Measurements from ENCODE around the gene KANK2. TPM values are rescaled to one million over a fixed set of nuclear protein-coding genes. Genes with fewer than 3 reads are reported as not detected.
A peak's percentile ranks its signal among the peaks of the same experiment; 100 is the strongest.

The KANK2 gene
- total RNA-seq, 1 experiment from 2014 or later: 35.1 TPM

DNA sequence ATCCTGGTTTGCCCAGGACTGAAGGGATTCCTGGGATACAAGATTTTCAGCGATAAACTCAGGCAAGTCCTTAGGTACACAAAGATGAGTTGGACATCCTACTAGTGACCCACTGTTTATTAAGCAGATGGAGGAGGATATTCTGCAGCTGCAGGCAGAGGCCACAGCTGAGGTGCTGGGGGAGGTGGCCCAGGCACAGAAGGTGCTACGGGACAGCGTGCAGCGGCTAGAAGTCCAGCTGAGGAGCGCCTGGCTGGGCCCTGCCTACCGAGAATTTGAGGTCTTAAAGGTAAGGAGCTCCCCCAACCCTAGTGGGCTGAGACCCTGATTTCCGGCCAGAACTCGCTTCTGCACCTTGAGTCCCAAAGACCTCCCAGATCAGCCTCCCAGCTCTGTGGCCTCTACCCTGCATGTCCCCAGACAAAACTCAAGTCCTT, 42.7 kb upstream of the KANK2 start:
- ATAC-seq (no peak), DNase-seq (ENCODE audit: low spot score) (no peak)
- peaks cover 29% of the 10 kb centered on the region for H3K36me3 Mint-ChIP-seq

DNA sequence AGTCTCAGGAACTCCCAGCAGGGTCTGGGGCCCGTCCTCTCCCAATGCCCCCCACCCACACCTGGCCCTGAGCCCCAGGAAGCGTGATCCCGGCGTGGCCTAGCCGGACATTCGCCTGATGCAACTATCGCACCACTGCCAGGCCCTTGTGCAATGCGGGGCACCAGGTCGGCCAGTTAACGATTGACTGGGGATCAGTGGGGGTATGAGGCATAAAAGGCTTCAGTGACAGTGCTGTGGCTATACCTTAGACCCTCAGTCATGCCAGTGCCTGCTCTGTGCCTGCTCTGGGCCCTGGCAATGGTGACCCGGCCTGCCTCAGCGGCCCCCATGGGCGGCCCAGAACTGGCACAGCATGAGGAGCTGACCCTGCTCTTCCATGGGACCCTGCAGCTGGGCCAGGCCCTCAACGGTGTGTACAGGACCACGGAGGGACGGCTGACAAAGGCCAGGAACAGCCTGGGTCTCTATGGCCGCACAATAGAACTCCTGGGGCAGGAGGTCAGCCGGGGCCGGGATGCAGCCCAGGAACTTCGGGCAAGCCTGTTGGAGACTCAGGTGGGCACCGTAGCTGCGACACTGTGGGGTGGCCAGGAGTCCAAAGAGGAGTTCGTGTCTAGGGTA, 42.1 kb upstream of the KANK2 start, which contains the start of gene ANGPTL8:
Gene ANGPTL8, plus strand, starts transcription at position 243 of the 624 bp plus-strand sequence. Its CDS starts 19 bp downstream, at position 262.
- Mint-ChIP-seq H3K4me3 (no peak within 1 kb of the TSS), H3K4me1 (peaks cover 9% of the 10 kb centered on the region)

More for the DNA sequence above, 42.7 kb upstream of the KANK2 start:
- Mint-ChIP-seq H3K27ac (no peak overlapping the region), H3K4me3 (no peak overlapping the region), H3K27me3 (ENCODE audit: low read depth) (no peaks in the 10 kb centered on the region), H3K4me1 (peaks cover 9% of the 10 kb centered on the region), H3K9me3 (0 out of 2 replicates have a peak, but pooled peaks cover 4% of the 10 kb centered on the region)
- ChIA-PET POLR2A (interaction anchor here (0.5 kb wide), 1 partner anchor 865 kb away, joined by 3 read pairs; no protein-coding TSS in a partner anchor), CTCF (no interaction called here)
- TF ChIP-seq ZNF671 (CRISPR knock-in tag; IDR thresholded peaks at IDR 0.05): no peak
- TF ChIP-seq ZNF263 (CRISPR knock-in tag; IDR thresholded peaks at IDR 0.05; ENCODE audit: low read depth): no peak
- TF ChIP-seq, protein P1, sequence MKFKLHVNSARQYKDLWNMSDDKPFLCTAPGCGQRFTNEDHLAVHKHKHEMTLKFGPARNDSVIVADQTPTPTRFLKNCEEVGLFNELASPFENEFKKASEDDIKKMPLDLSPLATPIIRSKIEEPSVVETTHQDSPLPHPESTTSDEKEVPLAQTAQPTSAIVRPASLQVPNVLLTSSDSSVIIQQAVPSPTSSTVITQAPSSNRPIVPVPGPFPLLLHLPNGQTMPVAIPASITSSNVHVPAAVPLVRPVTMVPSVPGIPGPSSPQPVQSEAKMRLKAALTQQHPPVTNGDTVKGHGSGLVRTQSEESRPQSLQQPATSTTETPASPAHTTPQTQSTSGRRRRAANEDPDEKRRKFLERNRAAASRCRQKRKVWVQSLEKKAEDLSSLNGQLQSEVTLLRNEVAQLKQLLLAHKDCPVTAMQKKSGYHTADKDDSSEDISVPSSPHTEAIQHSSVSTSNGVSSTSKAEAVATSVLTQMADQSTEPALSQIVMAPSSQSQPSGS (CRISPR knock-in tag; IDR thresholded peaks at IDR 0.05; ENCODE audit: borderline replicate concordance, low read depth): no peak
- no peak for TF ChIP-seq ZBTB21 (CRISPR knock-in tag; IDR thresholded peaks at IDR 0.05; ENCODE audit: borderline replicate concordance)
- no peak for TF ChIP-seq NR2C2 (CRISPR knock-in tag; IDR thresholded peaks at IDR 0.05)
- TF ChIP-seq TCF7 (CRISPR knock-in tag; IDR thresholded peaks at IDR 0.05; ENCODE audit: low read depth): no peak
- TF ChIP-seq NFE2L1 (CRISPR knock-in tag; IDR thresholded peaks at IDR 0.05): no peak
- no peak for TF ChIP-seq NFATC4 (CRISPR knock-in tag; IDR thresholded peaks at IDR 0.05)
- TF ChIP-seq ZNF416 (CRISPR knock-in tag; IDR thresholded peaks at IDR 0.05): no peak

DNA sequence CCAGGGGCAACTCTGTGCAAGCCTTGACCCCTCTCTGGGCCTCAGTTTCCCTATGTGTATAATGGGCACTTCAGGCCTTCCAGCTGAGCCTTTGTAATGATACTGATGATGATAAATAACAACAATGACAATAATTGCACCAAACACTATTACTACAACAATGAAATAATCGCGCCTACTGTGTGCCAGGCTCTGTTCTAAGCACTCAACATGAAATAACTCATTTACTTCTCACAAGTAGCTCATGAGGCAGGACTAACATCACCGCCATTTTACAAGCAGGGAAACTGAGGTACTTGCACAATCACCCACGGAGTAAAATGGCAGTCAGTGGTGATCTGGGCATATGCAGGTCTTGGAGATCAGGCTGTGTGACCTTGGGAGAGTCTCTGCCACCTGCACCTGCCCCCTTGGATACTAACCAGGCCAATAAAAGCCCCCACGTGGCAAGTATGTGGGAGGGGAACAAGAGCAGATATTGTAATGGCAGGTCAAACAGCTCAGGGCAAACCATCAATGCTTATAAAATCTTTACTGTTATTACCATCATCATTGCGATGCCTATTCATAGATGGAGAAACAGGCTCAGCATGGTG, 41.5 kb upstream of the KANK2 start:
- H3K4me1 Mint-ChIP-seq: peaks cover 9% of the 10 kb centered on the region
- DNase-seq (ENCODE audit: low spot score) (no peak), ATAC-seq (no peak)
- H3K36me3 Mint-ChIP-seq: peaks cover 29% of the 10 kb centered on the region
- H3K9me3 Mint-ChIP-seq: 0 out of 2 replicates have a peak, but pooled peaks cover 4% of the 10 kb centered on the region
- H3K4me3 Mint-ChIP-seq: no peak overlapping the region
- 0 out of 2 replicates have a peak overlapping the region, but pooled peaks have one; percentile 15 for H3K27ac Mint-ChIP-seq
- H3K27me3 Mint-ChIP-seq (ENCODE audit: low read depth): no peaks in the 10 kb centered on the region
- ChIA-PET CTCF (interaction anchor here (0.6 kb wide), 1 partner anchor 16 kb away, joined by 4 read pairs; no protein-coding TSS in a partner anchor), POLR2A (no interaction called here)
- TF ChIP-seq MXD4 (CRISPR knock-in tag; IDR thresholded peaks at IDR 0.05; ENCODE audit: borderline replicate concordance): no peak
- no peak for TF ChIP-seq KAT7 (CRISPR knock-in tag; IDR thresholded peaks at IDR 0.05; ENCODE audit: borderline replicate concordance)
- no peak for TF ChIP-seq PRRX2 (CRISPR knock-in tag; IDR thresholded peaks at IDR 0.05)
- TF ChIP-seq JAZF1 (CRISPR knock-in tag; IDR thresholded peaks at IDR 0.05): no peak
- no peak for TF ChIP-seq CBFB (CRISPR knock-in tag; IDR thresholded peaks at IDR 0.05; ENCODE audit: low read depth)
- no peak for TF ChIP-seq ZNF317 (CRISPR knock-in tag; IDR thresholded peaks at IDR 0.05; ENCODE audit: borderline replicate concordance, low read depth)
- TF ChIP-seq, protein P2, sequence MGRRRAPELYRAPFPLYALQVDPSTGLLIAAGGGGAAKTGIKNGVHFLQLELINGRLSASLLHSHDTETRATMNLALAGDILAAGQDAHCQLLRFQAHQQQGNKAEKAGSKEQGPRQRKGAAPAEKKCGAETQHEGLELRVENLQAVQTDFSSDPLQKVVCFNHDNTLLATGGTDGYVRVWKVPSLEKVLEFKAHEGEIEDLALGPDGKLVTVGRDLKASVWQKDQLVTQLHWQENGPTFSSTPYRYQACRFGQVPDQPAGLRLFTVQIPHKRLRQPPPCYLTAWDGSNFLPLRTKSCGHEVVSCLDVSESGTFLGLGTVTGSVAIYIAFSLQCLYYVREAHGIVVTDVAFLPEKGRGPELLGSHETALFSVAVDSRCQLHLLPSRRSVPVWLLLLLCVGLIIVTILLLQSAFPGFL (CRISPR knock-in tag; IDR thresholded peaks at IDR 0.05; ENCODE audit: borderline replicate concordance): no peak
- no peak for TF ChIP-seq ETV6 (CRISPR knock-in tag; IDR thresholded peaks at IDR 0.05)
- TF ChIP-seq NFATC4 (CRISPR knock-in tag; IDR thresholded peaks at IDR 0.05): no peak
- TF ChIP-seq, protein P3, sequence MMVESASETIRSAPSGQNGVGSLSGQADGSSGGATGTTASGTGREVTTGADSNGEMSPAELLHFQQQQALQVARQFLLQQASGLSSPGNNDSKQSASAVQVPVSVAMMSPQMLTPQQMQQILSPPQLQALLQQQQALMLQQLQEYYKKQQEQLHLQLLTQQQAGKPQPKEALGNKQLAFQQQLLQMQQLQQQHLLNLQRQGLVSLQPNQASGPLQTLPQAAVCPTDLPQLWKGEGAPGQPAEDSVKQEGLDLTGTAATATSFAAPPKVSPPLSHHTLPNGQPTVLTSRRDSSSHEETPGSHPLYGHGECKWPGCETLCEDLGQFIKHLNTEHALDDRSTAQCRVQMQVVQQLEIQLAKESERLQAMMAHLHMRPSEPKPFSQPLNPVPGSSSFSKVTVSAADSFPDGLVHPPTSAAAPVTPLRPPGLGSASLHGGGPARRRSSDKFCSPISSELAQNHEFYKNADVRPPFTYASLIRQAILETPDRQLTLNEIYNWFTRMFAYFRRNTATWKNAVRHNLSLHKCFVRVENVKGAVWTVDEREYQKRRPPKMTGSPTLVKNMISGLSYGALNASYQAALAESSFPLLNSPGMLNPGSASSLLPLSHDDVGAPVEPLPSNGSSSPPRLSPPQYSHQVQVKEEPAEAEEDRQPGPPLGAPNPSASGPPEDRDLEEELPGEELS (CRISPR knock-in tag; IDR thresholded peaks at IDR 0.05): no peak
- TF ChIP-seq ZNF219 (CRISPR knock-in tag; IDR thresholded peaks at IDR 0.05; ENCODE audit: borderline replicate concordance): no peak
- no peak for TF ChIP-seq NFE2L1 (CRISPR knock-in tag; IDR thresholded peaks at IDR 0.05)

More for the DNA sequence above, 42.1 kb upstream of the KANK2 start, which contains the start of gene ANGPTL8:
- no peak for DNase-seq (ENCODE audit: low spot score)
- ChIA-PET POLR2A (no interaction called here), CTCF (interaction anchor here (0.6 kb wide), 1 partner anchor 16 kb away, joined by 4 read pairs; no protein-coding TSS in a partner anchor)
- ATAC-seq: no peak
- H3K9me3 Mint-ChIP-seq: 0 out of 2 replicates have a peak, but pooled peaks cover 4% of the 10 kb centered on the region
- H3K27me3 Mint-ChIP-seq (ENCODE audit: low read depth): no peaks in the 10 kb centered on the region
- H3K27ac Mint-ChIP-seq: 0 out of 2 replicates have a peak within 1 kb of the TSS, but pooled peaks have one; percentile 15
- peaks cover 29% of the 10 kb centered on the region for H3K36me3 Mint-ChIP-seq
- TF ChIP-seq, protein P4, sequence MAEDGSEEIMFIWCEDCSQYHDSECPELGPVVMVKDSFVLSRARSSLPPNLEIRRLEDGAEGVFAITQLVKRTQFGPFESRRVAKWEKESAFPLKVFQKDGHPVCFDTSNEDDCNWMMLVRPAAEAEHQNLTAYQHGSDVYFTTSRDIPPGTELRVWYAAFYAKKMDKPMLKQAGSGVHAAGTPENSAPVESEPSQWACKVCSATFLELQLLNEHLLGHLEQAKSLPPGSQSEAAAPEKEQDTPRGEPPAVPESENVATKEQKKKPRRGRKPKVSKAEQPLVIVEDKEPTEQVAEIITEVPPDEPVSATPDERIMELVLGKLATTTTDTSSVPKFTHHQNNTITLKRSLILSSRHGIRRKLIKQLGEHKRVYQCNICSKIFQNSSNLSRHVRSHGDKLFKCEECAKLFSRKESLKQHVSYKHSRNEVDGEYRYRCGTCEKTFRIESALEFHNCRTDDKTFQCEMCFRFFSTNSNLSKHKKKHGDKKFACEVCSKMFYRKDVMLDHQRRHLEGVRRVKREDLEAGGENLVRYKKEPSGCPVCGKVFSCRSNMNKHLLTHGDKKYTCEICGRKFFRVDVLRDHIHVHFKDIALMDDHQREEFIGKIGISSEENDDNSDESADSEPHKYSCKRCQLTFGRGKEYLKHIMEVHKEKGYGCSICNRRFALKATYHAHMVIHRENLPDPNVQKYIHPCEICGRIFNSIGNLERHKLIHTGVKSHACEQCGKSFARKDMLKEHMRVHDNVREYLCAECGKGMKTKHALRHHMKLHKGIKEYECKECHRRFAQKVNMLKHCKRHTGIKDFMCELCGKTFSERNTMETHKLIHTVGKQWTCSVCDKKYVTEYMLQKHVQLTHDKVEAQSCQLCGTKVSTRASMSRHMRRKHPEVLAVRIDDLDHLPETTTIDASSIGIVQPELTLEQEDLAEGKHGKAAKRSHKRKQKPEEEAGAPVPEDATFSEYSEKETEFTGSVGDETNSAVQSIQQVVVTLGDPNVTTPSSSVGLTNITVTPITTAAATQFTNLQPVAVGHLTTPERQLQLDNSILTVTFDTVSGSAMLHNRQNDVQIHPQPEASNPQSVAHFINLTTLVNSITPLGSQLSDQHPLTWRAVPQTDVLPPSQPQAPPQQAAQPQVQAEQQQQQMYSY (CRISPR knock-in tag; IDR thresholded peaks at IDR 0.05): no peak
- peak; percentile 100 for TF ChIP-seq GABPB1 (CRISPR knock-in tag; IDR thresholded peaks at IDR 0.05)
